Uterus (tissue), 4 donors: ENCODE data around the gene MAL. TPM values are rescaled to one million over a fixed set of nuclear protein-coding genes. Genes with fewer than 3 reads are reported as not detected.
A peak's percentile ranks its signal among the peaks of the same experiment; 100 is the strongest.

Experiments
- DNase-seq, 2 donors: peaks; one replicate each; pipeline ENCODE4 v3.0.0-alpha.2; 2019 to 2020
- H3K27ac ChIP-seq, 2 donors: fragments of 200-600 bp; sonication (generic); 1 replicate in 1 of 2; 2 replicates in 1 of 2; pipeline ENCODE4 v1.5.1; 2016 to 2018
- H3K27me3 ChIP-seq, 2 donors: fragments of 200-600 bp; sonication (generic); one replicate each; pipeline ENCODE4 v1.5.1; 2018 to 2019; ENCODE audit warnings: control low read depth in 1 of 2
- H3K36me3 ChIP-seq, 2 donors: fragments of 200-600 bp; sonication (generic); one replicate each; pipeline ENCODE4 v1.5.1; 2019; ENCODE audit warnings: control low read depth in 1 of 2
- H3K4me1 ChIP-seq, 2 donors: fragments of 200-600 bp; sonication (generic); one replicate each; pipeline ENCODE4 v1.5.1; 2018 to 2019; ENCODE audit warnings: control low read depth in 1 of 2
- H3K4me3 ChIP-seq, 2 donors: fragments of 200-600 bp; sonication (generic); 1 replicate in 1 of 2; 2 replicates in 1 of 2; pipeline ENCODE4 v1.5.1; 2018 to 2019; ENCODE audit warnings: mild to moderate bottlenecking in 1 of 2
- H3K9me3 ChIP-seq, 2 donors: fragments of 200-600 bp; sonication (generic); one replicate each; pipeline ENCODE4 v1.5.1; 2019; ENCODE audit warnings: control low read depth in 1 of 2
- CTCF ChIP-seq, 4 experiments: fragments of 200-600 bp in 2 of 4; fragments of 450-650 bp in 2 of 4; sonication (generic) in 2 of 4; IDR thresholded peaks; one replicate each; pipeline ENCODE4 v1.5.1; 2016 to 2019; ENCODE audit warnings: antibody characterized with exemption in 4 of 4, mild to moderate bottlenecking in 2 of 4, moderate library complexity in 1 of 4
- POLR2A ChIP-seq, 2 donors: fragments of 450-650 bp; IDR thresholded peaks; one replicate each; pipeline ENCODE4 v1.6.1; 2016; ENCODE audit warnings: antibody characterized with exemption in 2 of 2, mild to moderate bottlenecking in 1 of 2, moderate library complexity in 1 of 2
- intact Hi-C: fragments of 100-400 bp; cut with DNase I; formaldehyde crosslinking; loops from one replicate; pipeline ENCODE4 v1.15.1; 2023; ENCODE audit warnings: low total_unique reads
- total RNA-seq, 4 donors: library from RNA; depleted of rRNA in 3 of 4; stranded (reverse); fragments of >200 nt in 3 of 4; gene quantifications; one replicate each; pipeline versions ENCODE4 v1.1.0 to v1.2.4, GENCODE V29; 2014 to 2023
- donor health status: DM: yes; HTN: yes; CAD: no.

MAL gene
- total RNA-seq, 4 donors from 2014 or later: 0.29 to 1.7 (median 1.6) TPM; not detected in 1

- intact Hi-C loops: no loop called here
- DNase-seq: no peak
- H3K9me3 ChIP-seq: no peaks in the 10 kb centered on the region
- no peaks in the 10 kb centered on the region for H3K4me1 ChIP-seq
- TF ChIP-seq CTCF (IDR thresholded peaks at IDR 0.05): no peak
- no peak for TF ChIP-seq POLR2A (IDR thresholded peaks at IDR 0.05)
- no peak overlapping the region for H3K4me3 ChIP-seq
- no peaks in the 10 kb centered on the region for H3K27me3 ChIP-seq
- no peaks in the 10 kb centered on the region for H3K36me3 ChIP-seq
- H3K27ac ChIP-seq: no peak overlapping the region
Observed at GRCh38 chr2:95041824-95042442, 16.4 kb downstream of the MAL start.

DNA sequence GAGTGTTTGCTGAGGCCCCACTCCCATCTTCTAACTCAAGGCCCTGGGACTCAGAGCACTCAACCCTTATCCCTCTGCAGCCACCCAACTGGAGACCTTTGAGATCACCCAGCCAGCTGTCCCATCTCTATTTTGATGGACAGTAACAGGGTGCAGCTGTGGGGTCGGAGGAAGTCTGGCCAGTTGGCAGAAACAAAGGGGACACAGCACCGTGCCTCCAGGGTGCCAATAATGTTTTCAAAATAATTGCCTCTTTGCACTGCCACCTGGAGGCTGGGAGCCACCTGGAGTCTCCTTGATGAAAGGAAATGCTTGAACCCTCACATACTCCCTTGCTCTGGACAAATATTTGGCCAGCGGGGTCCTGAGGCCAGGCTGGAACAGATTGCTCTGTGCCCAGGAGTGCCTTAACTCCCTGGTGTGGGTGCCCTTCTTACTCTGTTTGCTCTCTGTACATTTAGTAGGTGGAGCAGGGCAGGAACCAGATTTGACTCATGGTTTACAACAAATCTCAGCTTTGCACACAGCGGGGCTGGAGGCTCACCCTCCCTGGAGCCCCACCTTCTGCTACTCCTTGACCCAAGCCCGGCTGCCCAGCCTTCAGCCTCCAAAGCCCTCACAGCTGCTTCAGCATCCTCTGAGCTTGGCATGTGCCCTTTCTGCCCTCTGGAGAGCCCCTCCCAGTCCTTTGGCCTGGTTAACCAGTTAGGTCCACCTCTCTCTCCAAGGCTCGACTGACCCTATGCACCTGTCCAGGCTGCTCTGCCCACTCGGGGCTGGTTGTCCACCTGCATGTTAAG is 17.2 kb downstream of the MAL start:
- Histone ChIP-seq H3K9me3 (no peaks in the 10 kb centered on the region), H3K27ac (no peak overlapping the region), H3K36me3 (no peaks in the 10 kb centered on the region), H3K4me3 (no peak overlapping the region), H3K27me3 (no peaks in the 10 kb centered on the region), H3K4me1 (no peaks in the 10 kb centered on the region)
- DNase-seq: no peak
- intact Hi-C loops: no loop called here
- TF ChIP-seq CTCF (IDR thresholded peaks at IDR 0.05) (no peak), POLR2A (IDR thresholded peaks at IDR 0.05) (no peak)

GRCh38 chr2:95043300-95044093 is 18.0 kb downstream of the MAL start:
- no peak overlapping the region for H3K4me3 ChIP-seq
- DNase-seq: peak in 1 of 2 donors; percentile 44
- intact Hi-C loops: no loop called here
- H3K27me3 ChIP-seq: no peaks in the 10 kb centered on the region
- no peaks in the 10 kb centered on the region for H3K9me3 ChIP-seq
- no peaks in the 10 kb centered on the region for H3K4me1 ChIP-seq
- no peaks in the 10 kb centered on the region for H3K36me3 ChIP-seq
- no peak for TF ChIP-seq CTCF (IDR thresholded peaks at IDR 0.05)
- no peak for TF ChIP-seq POLR2A (IDR thresholded peaks at IDR 0.05)
- no peak overlapping the region for H3K27ac ChIP-seq

DNA sequence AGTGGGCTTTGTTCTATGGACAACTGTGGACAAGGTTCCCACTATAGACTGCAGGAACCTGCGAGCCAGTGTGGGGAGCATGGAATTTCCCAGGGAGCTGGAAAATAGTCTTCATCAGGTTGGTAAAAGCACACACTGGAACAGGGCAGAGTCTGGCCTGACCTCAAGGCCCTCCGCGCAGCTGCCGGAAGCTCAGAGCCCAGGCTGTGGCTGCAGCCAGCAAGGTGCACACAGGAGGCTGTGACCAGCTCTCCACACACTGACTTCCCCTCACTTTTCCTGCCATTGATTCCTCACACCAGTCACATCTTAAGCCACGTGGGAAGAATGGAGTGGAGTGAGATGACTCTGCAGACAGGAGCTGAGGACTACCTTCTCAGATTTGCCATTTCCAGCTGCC is 19.1 kb downstream of the MAL start:
- Histone ChIP-seq H3K9me3 (no peaks in the 10 kb centered on the region), H3K4me3 (no peak overlapping the region), H3K4me1 (no peaks in the 10 kb centered on the region), H3K27ac (no peak overlapping the region), H3K27me3 (no peaks in the 10 kb centered on the region), H3K36me3 (no peaks in the 10 kb centered on the region)
- DNase-seq: no peak
- intact Hi-C loops: no loop called here
- TF ChIP-seq POLR2A (IDR thresholded peaks at IDR 0.05) (no peak), CTCF (IDR thresholded peaks at IDR 0.05) (no peak)
